ENCODE data around the gene PDE7B. TPM values are rescaled to one million over a fixed set of nuclear protein-coding genes. Genes with fewer than 3 reads are reported as not detected.

PDE7B gene
- total RNA-seq, 2 experiments from 2014 or later, result 0.58 to 0.68 TPM

DNA sequence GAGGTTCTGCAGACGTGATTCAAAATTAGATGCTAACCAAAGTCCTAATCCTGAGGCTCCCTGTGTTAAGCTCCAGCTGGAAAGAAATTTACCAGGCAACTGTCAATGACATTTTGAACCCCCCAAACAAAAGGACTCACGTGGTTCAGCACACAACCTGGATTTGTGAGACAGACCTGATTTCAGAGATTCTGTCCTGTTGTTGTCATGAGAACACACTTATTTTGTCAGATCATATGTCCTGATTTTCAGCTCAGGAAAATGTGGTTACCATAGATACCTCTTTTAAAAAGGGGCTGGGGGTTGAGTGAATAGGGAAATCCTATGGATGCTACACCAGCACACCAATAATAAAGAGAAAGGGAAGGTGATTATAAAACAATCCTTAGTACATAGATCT lies 337.0 kb downstream of the PDE7B start:
- DNase-seq (no peak), ATAC-seq (no peak)
- Mint-ChIP-seq H3K9me3 (no peaks in the 10 kb centered on the region), H3K4me3 (no peak overlapping the region), H3K4me1 (ENCODE audit: low read depth) (no peaks in the 10 kb centered on the region), H3K36me3 (ENCODE audit: low read depth) (no peaks in the 10 kb centered on the region), H3K27me3 (no peaks in the 10 kb centered on the region), H3K27ac (no peak overlapping the region)
- TF ChIP-seq, protein P1, sequence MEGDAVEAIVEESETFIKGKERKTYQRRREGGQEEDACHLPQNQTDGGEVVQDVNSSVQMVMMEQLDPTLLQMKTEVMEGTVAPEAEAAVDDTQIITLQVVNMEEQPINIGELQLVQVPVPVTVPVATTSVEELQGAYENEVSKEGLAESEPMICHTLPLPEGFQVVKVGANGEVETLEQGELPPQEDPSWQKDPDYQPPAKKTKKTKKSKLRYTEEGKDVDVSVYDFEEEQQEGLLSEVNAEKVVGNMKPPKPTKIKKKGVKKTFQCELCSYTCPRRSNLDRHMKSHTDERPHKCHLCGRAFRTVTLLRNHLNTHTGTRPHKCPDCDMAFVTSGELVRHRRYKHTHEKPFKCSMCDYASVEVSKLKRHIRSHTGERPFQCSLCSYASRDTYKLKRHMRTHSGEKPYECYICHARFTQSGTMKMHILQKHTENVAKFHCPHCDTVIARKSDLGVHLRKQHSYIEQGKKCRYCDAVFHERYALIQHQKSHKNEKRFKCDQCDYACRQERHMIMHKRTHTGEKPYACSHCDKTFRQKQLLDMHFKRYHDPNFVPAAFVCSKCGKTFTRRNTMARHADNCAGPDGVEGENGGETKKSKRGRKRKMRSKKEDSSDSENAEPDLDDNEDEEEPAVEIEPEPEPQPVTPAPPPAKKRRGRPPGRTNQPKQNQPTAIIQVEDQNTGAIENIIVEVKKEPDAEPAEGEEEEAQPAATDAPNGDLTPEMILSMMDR (IDR thresholded peaks at IDR 0.05), result no peak
- CTCF ChIA-PET, result no interaction called here
- intact Hi-C loops (cut with micrococcal nuclease), result no loop called here
- POLR2A ChIA-PET, result no interaction called here

DNA sequence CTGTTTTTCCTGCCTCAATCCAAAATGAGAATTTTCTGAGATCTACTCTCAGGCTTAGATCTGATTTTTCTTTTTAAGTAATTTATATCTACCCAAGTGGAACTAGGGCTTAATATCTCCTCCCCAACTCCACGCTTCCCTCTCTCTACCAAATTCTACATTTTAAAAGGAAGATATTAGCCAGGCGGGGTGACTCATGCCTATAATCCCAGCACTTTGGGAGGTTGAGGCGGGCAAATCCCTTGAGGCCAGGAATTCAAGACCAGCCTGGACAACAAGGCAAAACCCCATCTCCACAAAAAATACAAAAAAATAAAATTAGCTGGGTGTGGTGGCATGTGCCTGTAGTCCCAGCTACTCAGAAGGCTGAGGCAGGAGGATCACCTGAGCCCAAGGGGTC lies 337.6 kb downstream of the PDE7B start:
- ChIA-PET POLR2A (no interaction called here), CTCF (no interaction called here)
- DNase-seq (no peak), ATAC-seq (no peak)
- Mint-ChIP-seq H3K4me1 (ENCODE audit: low read depth) (no peaks in the 10 kb centered on the region), H3K27ac (no peak overlapping the region), H3K27me3 (no peaks in the 10 kb centered on the region), H3K9me3 (no peaks in the 10 kb centered on the region), H3K36me3 (ENCODE audit: low read depth) (no peaks in the 10 kb centered on the region), H3K4me3 (no peak overlapping the region)
- TF ChIP-seq, protein P1 (IDR thresholded peaks at IDR 0.05), result no peak
- intact Hi-C loops (cut with micrococcal nuclease), result no loop called here

DNA sequence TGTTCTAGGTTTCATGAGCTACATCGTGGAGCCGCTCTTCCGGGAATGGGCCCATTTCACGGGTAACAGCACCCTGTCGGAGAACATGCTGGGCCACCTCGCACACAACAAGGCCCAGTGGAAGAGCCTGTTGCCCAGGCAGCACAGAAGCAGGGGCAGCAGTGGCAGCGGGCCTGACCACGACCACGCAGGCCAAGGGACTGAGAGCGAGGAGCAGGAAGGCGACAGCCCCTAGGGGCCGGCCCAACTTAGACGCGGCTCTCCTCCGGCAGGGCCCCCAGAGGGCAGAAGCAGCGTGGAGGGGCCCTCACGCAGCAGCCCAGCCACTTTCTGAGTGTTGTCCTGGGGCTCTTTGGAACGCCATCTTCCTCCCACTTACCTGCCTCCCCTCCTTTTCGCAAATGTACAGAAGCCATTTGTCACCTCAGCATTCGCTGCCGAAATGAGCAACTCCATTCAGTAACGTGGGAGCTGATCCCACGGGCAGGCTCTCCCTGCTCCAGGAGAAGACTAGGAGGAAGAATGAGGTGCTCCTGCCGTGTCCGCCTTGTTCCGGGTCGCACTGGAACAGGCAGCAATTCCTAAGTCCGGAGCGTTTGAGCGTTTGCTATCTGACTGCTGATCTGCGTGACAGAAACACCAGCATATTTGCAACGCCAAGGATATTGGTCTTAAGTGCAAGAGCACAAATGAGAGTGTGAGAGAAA lies 340.3 kb downstream of the PDE7B start:
- no peak overlapping the region for H3K4me3 Mint-ChIP-seq
- no peak for ATAC-seq
- TF ChIP-seq, protein P1 (IDR thresholded peaks at IDR 0.05), result no peak
- ChIA-PET CTCF (no interaction called here), POLR2A (no interaction called here)
- H3K27ac Mint-ChIP-seq, result no peak overlapping the region
- no peaks in the 10 kb centered on the region for H3K4me1 Mint-ChIP-seq (ENCODE audit: low read depth)
- H3K27me3 Mint-ChIP-seq, result no peaks in the 10 kb centered on the region
- H3K9me3 Mint-ChIP-seq, result no peaks in the 10 kb centered on the region
- DNase-seq, result no peak
- intact Hi-C loops (cut with micrococcal nuclease), result no loop called here
- H3K36me3 Mint-ChIP-seq (ENCODE audit: low read depth), result no peaks in the 10 kb centered on the region

DNA sequence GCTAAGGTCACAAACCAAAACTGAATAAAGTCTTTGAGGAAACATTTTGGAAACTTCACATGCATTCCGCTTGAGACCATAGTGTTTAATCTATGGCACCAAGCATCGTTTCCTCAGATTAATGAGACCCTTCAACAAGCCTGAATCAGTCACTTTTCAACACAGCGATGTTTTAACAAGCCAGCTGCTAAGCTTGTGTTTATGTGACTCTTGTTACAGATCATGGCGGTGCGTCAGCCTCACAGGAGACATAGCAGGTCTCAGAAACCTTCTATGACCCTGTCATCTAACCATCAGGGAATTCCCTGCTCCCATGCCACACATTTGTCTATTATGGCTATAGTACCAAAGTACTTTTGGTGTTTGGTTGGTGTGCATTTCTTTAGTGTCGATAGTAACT lies 341.4 kb downstream of the PDE7B start:
- ChIA-PET CTCF (interaction anchor here (1.4 to 2.5 kb wide), 2 partner anchors 13 to 34 kb away, joined by 3 to 7 read pairs; no protein-coding TSS in a partner anchor), POLR2A (no interaction called here)
- no peak overlapping the region for H3K4me3 Mint-ChIP-seq
- ATAC-seq (no peak), DNase-seq (no peak)
- no peaks in the 10 kb centered on the region for H3K36me3 Mint-ChIP-seq (ENCODE audit: low read depth)
- TF ChIP-seq, protein P1 (IDR thresholded peaks at IDR 0.05), result no peak
- intact Hi-C loops (cut with micrococcal nuclease), result no loop called here
- H3K4me1 Mint-ChIP-seq (ENCODE audit: low read depth), result no peaks in the 10 kb centered on the region
- no peak overlapping the region for H3K27ac Mint-ChIP-seq
- H3K27me3 Mint-ChIP-seq, result no peaks in the 10 kb centered on the region
- H3K9me3 Mint-ChIP-seq, result no peaks in the 10 kb centered on the region

DNA sequence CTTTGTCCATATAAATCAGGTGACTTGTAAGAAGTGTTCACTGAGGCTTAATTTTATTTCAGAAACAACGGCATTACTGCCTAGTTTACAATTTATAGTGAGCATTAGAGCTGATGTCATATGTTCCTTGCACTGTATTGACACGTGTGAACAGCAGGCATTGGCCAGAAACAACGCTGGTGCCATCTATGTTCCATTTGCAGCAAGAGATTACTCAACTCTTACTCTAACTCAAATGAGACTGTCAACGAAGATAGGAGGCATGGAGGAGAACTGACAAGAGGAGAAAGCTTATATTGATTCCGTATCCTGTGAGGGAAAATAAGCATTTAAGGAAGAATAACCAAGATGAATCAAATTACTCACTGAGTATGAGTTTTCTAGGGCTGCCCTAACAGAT lies 350.2 kb downstream of the PDE7B start:
- no peaks in the 10 kb centered on the region for H3K4me1 Mint-ChIP-seq (ENCODE audit: low read depth)
- POLR2A ChIA-PET, result interaction anchor here (0.6 kb wide), 1 partner anchor 14 kb away, joined by 3 read pairs; no protein-coding TSS in a partner anchor
- CTCF ChIA-PET, result interaction anchor here (0.9 to 2.0 kb wide), 2 partner anchors 25 to 99 kb away, joined by 3 to 5 read pairs; no protein-coding TSS in a partner anchor
- DNase-seq, result no peak
- peaks cover 1% of the 10 kb centered on the region for H3K27me3 Mint-ChIP-seq
- no peak for ATAC-seq
- no peak overlapping the region for H3K27ac Mint-ChIP-seq
- no peaks in the 10 kb centered on the region for H3K9me3 Mint-ChIP-seq
- H3K36me3 Mint-ChIP-seq (ENCODE audit: low read depth), result no peaks in the 10 kb centered on the region
- no peak overlapping the region for H3K4me3 Mint-ChIP-seq
- TF ChIP-seq, protein P1 (IDR thresholded peaks at IDR 0.05), result no peak
- intact Hi-C loops (cut with micrococcal nuclease), result no loop called here
